Parathyroid adenoma (tissue), 2 donors: Measurements from ENCODE around the gene FGF6.

Experiments
- H2AFZ ChIP-seq: fragments of 300-600 bp; sonication (generic); one replicate; pipeline ENCODE4 v1.7.0; 2017; ENCODE audit warnings: antibody characterized with exemption, mild to moderate bottlenecking
- H3K27ac ChIP-seq: fragments of 300-600 bp; sonication (generic); one replicate; pipeline ENCODE4 v1.7.0; 2017
- H3K27me3 ChIP-seq: fragments of 300-600 bp; sonication (generic); one replicate; pipeline ENCODE4 v1.7.0; 2017; ENCODE audit warnings: low read length; ENCODE audit not compliant: control insufficient read depth, insufficient read depth
- H3K36me3 ChIP-seq: fragments of 300-600 bp; sonication (generic); one replicate; pipeline ENCODE4 v1.7.0; 2017; ENCODE audit warnings: low read length; ENCODE audit not compliant: control insufficient read depth, insufficient read depth
- H3K4me1 ChIP-seq: fragments of 300-600 bp; sonication (generic); one replicate; pipeline ENCODE4 v1.7.0; 2017; ENCODE audit warnings: control low read depth
- H3K4me2 ChIP-seq: fragments of 300-600 bp; sonication (generic); one replicate; pipeline ENCODE4 v1.7.0; 2017; ENCODE audit warnings: low read length
- H3K4me3 ChIP-seq: fragments of 300-600 bp; sonication (generic); one replicate; pipeline ENCODE4 v1.7.0; 2017; ENCODE audit warnings: low read depth, low read length
- H3K79me2 ChIP-seq: fragments of 300-600 bp; sonication (generic); one replicate; pipeline ENCODE4 v1.7.0; 2017; ENCODE audit warnings: control low read depth
- H3K9ac ChIP-seq: fragments of 300-600 bp; sonication (generic); one replicate; pipeline ENCODE4 v1.7.0; 2017; ENCODE audit warnings: mild to moderate bottlenecking
- H3K9me3 ChIP-seq: fragments of 300-600 bp; sonication (generic); one replicate; pipeline ENCODE4 v1.7.0; 2017; ENCODE audit warnings: low read length; ENCODE audit not compliant: control insufficient read depth
- TF ChIP-seq, protein P1 (sequence below): fragments of 300-600 bp; sonication (generic); IDR thresholded peaks from one replicate; pipeline ENCODE4 v1.7.0; 2017; ENCODE audit warnings: antibody characterized with exemption, mild to moderate bottlenecking
- donor health status: primary hyperparathyroidism.

FGF6 gene

DNA sequence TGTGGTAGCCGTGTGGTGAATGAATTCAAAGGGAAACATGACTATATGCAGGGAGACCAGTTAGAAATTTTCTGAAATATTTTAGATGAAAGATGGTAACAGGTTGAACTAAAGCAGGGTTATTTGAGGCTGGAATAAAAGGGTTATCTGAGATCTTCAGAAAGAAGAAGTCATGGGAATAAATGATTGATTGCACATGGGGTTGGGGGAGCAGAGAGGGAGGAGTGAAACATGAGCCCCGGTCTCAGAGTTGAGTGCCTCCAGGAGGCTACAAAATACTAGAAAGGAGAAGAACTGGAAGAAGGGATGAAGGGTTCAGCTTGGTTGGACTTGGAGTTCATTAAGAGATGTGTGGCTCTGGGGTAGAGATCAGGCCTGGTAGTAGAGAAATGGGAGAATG is 49.8 kb downstream of the FGF6 start:
- Histone ChIP-seq H3K4me2 (no peak overlapping the region), H2AFZ (no peak overlapping the region), H3K79me2 (no peaks in the 10 kb centered on the region), H3K4me1 (no peaks in the 10 kb centered on the region), H3K9ac (no peak overlapping the region), H3K36me3 (no peaks in the 10 kb centered on the region), H3K27ac (no peak overlapping the region), H3K27me3 (no peaks in the 10 kb centered on the region), H3K4me3 (no peak overlapping the region), H3K9me3 (no peaks in the 10 kb centered on the region)
- TF ChIP-seq, protein P1, sequence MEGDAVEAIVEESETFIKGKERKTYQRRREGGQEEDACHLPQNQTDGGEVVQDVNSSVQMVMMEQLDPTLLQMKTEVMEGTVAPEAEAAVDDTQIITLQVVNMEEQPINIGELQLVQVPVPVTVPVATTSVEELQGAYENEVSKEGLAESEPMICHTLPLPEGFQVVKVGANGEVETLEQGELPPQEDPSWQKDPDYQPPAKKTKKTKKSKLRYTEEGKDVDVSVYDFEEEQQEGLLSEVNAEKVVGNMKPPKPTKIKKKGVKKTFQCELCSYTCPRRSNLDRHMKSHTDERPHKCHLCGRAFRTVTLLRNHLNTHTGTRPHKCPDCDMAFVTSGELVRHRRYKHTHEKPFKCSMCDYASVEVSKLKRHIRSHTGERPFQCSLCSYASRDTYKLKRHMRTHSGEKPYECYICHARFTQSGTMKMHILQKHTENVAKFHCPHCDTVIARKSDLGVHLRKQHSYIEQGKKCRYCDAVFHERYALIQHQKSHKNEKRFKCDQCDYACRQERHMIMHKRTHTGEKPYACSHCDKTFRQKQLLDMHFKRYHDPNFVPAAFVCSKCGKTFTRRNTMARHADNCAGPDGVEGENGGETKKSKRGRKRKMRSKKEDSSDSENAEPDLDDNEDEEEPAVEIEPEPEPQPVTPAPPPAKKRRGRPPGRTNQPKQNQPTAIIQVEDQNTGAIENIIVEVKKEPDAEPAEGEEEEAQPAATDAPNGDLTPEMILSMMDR = no peak

DNA sequence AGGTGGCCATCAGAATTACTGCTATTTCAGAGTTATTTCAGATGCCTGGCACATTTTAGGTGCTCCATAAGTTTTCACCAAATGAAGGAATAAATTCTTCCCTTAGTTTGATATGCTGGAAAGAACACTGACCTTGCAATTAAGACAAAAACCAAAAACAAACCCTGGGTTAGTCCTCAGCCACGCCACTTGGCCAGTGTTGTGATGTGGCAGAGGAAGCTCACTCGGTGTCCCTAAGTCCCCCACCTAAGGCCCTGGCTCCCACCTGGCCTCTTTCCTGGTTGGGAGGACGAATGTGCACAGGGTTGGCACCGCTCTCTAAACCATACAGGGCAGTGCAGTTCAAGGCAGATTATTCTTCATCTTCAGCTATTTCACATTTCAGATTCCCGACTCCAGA is 52.4 kb downstream of the FGF6 start:
- Histone ChIP-seq H3K4me1 (no peaks in the 10 kb centered on the region), H3K9ac (no peak overlapping the region), H3K79me2 (no peaks in the 10 kb centered on the region), H3K27ac (no peak overlapping the region), H3K36me3 (no peaks in the 10 kb centered on the region), H3K9me3 (no peaks in the 10 kb centered on the region), H3K27me3 (no peaks in the 10 kb centered on the region), H2AFZ (no peak overlapping the region), H3K4me3 (no peak overlapping the region), H3K4me2 (no peak overlapping the region)
- TF ChIP-seq, protein P1 = no peak

DNA sequence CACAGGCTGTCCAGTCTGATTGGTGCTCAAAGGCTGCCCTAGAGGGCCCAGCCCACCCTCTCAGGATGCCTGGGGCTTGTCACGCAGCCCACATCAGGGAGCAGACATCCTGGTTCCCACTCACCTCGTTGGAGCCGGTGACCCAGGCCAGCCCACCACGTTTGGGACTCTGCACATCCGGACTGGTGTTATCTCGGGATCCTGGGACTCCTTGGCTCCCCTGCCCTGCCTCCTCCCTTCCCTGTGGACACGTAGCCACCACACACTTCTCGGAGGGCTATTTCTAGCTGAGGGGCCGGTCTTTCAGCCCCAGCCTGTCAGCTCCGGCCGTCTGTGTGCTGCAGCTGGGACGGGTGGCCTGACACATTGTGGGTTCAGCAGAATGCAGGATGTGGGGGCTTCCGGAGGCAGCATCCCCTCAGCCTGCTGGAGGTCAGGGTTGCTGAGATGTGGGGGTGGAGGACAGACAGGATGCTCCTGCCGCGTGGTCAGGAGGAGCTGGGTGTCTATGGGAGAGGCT is 53.3 kb downstream of the FGF6 start:
- no peaks in the 10 kb centered on the region for H3K9me3 ChIP-seq
- no peaks in the 10 kb centered on the region for H3K27me3 ChIP-seq
- no peak overlapping the region for H3K9ac ChIP-seq
- H3K79me2 ChIP-seq = no peaks in the 10 kb centered on the region
- H2AFZ ChIP-seq = no peak overlapping the region
- no peak overlapping the region for H3K27ac ChIP-seq
- no peaks in the 10 kb centered on the region for H3K36me3 ChIP-seq
- no peak overlapping the region for H3K4me2 ChIP-seq
- no peaks in the 10 kb centered on the region for H3K4me1 ChIP-seq
- H3K4me3 ChIP-seq = no peak overlapping the region
- TF ChIP-seq, protein P1 = no peak

DNA sequence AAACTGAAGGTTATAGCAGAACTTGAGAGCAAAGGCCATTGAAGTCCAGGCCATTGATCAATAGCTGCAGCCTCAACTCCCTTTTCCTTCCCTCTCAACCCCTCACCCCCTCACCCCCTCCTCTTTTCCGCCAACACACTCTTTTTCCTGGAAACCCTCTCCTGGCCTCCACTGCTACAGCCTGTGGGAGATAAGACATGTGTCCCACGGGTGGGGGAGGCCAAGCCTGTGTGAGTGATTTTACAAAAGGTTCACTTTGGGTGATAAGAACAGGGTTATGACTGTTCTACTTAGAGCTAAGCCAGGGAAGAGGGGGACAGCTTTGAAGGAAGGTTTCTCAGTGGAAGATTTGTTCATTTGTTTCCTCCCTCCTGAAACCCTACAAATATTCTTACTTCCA is 57.0 kb downstream of the FGF6 start:
- no peaks in the 10 kb centered on the region for H3K27me3 ChIP-seq
- H3K27ac ChIP-seq = no peak overlapping the region
- H3K4me2 ChIP-seq = no peak overlapping the region
- no peak overlapping the region for H3K9ac ChIP-seq
- H3K9me3 ChIP-seq = no peaks in the 10 kb centered on the region
- H3K79me2 ChIP-seq = no peaks in the 10 kb centered on the region
- H3K4me3 ChIP-seq = no peak overlapping the region
- no peaks in the 10 kb centered on the region for H3K36me3 ChIP-seq
- H2AFZ ChIP-seq = no peak overlapping the region
- H3K4me1 ChIP-seq = no peaks in the 10 kb centered on the region
- TF ChIP-seq, protein P1 = no peak

DNA sequence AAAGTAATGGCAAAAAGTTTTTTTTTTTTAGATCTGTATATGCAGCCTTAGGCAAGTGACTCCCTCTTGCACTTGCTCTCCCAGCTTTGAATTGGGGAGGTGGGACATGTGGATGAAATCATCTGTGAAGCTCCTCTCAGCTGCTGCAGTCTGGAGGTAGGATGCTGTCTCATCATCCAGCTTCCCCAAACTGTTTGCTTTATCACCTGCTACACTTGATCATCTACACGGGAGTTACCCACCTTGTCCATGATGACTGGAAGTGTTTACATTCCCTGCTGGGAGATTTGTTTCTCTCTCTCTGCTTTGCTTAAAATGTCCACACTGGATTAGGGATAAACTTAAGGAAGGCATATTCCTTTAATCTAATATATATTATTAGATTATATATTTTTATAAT is 57.6 kb downstream of the FGF6 start:
- Histone ChIP-seq H3K4me2 (no peak overlapping the region), H3K4me3 (no peak overlapping the region), H3K4me1 (no peaks in the 10 kb centered on the region), H3K79me2 (no peaks in the 10 kb centered on the region), H3K9me3 (no peaks in the 10 kb centered on the region), H3K36me3 (no peaks in the 10 kb centered on the region), H2AFZ (no peak overlapping the region), H3K9ac (no peak overlapping the region), H3K27me3 (no peaks in the 10 kb centered on the region), H3K27ac (no peak overlapping the region)
- TF ChIP-seq, protein P1 = no peak
